Gastroesophageal sphincter (tissue), 4 donors: Measurements from ENCODE around the gene TRMT112. TPM values are rescaled to one million over a fixed set of nuclear protein-coding genes. Genes with fewer than 3 reads are reported as not detected.
A peak's percentile ranks its signal among the peaks of the same experiment; 100 is the strongest.

Source experiments
- ATAC-seq: fragments of 150-250 bp; one replicate; pipeline ENCODE4 v1.9.1; 2016; ENCODE audit warnings: mild to moderate bottlenecking, moderate library complexity
- H3K27ac ChIP-seq, 4 donors: fragments of 200-600 bp; sonication (generic) in 3 of 4; 1 replicate in 3 of 4; 2 replicates in 1 of 4; pipeline ENCODE4 v1.5.1; 2016 to 2019
- H3K27me3 ChIP-seq: fragments of 200-600 bp; sonication (generic); one replicate; pipeline ENCODE4 v1.5.1; 2019
- H3K36me3 ChIP-seq, 2 donors: fragments of 200-600 bp; sonication (generic); one replicate each; pipeline ENCODE4 v1.5.1; 2019; ENCODE audit warnings: control low read depth in 1 of 2
- H3K4me1 ChIP-seq, 3 donors: fragments of 200-600 bp; sonication (generic); 1 replicate in 2 of 3; 2 replicates in 1 of 3; pipeline ENCODE4 v1.5.1; 2016 to 2019; ENCODE audit warnings: control low read depth in 2 of 3
- H3K4me3 ChIP-seq, 2 donors: fragments of 200-600 bp; sonication (generic); one replicate each; pipeline ENCODE4 v1.5.1; 2019; ENCODE audit warnings: mild to moderate bottlenecking in 1 of 2, moderate library complexity in 1 of 2
- H3K9me3 ChIP-seq, 3 donors: fragments of 200-600 bp; sonication (generic); one replicate each; pipeline ENCODE4 v1.5.1; 2017 to 2019; ENCODE audit warnings: control low read depth in 2 of 3
- EP300 ChIP-seq: sonication (generic); formaldehyde crosslinking; IDR thresholded peaks from one replicate; pipeline ENCODE4 v1.6.1; 2017; ENCODE audit warnings: antibody characterized with exemption, mild to moderate bottlenecking
- POLR2A ChIP-seq, 2 donors: fragments of 450-650 bp; IDR thresholded peaks; one replicate each; pipeline ENCODE4 v1.6.1; 2017; ENCODE audit warnings: antibody characterized with exemption in 2 of 2, mild to moderate bottlenecking in 2 of 2, moderate library complexity in 1 of 2
- POLR2AphosphoS5 ChIP-seq: sonication (generic); formaldehyde crosslinking; IDR thresholded peaks from one replicate; pipeline ENCODE4 v1.6.1; 2017; ENCODE audit warnings: antibody characterized with exemption
- WGBS, 2 donors: methylation state at CpG; one replicate each; pipeline ENCODE4 v1.1.5; 2018; ENCODE audit warnings: low coverage in 1 of 2; 5-methylcytosine and 5-hydroxymethylcytosine counted together
- total RNA-seq, 4 donors: library from RNA; depleted of rRNA; stranded (reverse); fragments of >200 nt; gene quantifications; one replicate each; pipeline ENCODE4 v1.1.0, GENCODE V29; 2016
- TF ChIP-seq, protein P1 (sequence below), 4 experiments: fragments of 200-600 bp in 2 of 4; fragments of 450-650 bp in 2 of 4; sonication (generic) in 1 of 4; IDR thresholded peaks; one replicate each; pipeline ENCODE4 v1.5.1; 2017 to 2019; ENCODE audit warnings: antibody characterized with exemption in 4 of 4, mild to moderate bottlenecking in 2 of 4, moderate library complexity in 2 of 4

TRMT112 gene
- total RNA-seq, 4 donors from 2014 or later: 180 to 267 (median 218) TPM

DNA sequence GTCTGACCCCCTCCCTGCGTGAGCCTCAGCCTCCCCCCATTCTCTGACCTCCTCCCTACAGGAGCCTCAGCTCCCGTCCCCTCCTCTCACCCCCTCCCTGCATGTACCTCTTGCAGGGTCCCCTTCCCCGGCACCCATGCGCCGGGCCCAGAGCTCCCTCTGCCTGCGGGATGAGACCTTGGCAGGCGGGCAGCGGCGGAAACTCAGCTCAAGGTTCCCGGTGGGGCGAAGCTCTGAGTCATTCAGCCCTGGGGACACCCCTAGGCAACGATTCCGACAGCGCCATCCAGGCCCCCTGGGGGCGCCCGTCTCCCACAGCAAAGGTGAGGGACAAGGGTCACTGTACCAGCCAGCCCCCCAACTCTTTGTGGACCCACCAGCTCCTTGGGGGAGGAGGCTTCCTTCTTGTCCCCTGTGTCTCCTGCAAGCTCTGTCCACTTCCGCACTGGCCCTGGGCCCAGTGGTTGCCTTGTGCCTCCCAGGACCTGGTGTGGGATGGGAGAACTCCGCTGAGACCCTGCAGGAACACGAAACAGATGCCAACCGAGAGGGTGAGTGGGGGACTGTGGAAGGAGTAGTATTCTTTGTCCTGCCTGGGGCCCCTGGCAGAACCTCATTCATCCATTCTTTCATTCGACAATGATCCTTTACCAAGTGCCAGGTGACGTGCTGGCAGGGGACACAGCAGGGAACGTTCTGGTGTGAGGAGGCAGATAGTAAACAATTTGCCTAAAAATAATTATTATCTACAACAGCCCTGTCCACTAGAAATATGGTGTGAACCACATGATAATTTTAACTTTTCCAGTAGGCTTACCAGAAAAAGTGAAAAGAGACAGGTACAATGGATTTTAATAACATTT is 38.0 kb upstream of the TRMT112 start:
- peak; percentile 58 for ATAC-seq
- WGBS, 2 donors: 12 to 35% methylated on average over 5 to 8 of the region's 23 CpGs
- H3K4me1 ChIP-seq: peaks cover 0 to 49% (median 22%) of the 10 kb centered on the region in 3 donors

DNA sequence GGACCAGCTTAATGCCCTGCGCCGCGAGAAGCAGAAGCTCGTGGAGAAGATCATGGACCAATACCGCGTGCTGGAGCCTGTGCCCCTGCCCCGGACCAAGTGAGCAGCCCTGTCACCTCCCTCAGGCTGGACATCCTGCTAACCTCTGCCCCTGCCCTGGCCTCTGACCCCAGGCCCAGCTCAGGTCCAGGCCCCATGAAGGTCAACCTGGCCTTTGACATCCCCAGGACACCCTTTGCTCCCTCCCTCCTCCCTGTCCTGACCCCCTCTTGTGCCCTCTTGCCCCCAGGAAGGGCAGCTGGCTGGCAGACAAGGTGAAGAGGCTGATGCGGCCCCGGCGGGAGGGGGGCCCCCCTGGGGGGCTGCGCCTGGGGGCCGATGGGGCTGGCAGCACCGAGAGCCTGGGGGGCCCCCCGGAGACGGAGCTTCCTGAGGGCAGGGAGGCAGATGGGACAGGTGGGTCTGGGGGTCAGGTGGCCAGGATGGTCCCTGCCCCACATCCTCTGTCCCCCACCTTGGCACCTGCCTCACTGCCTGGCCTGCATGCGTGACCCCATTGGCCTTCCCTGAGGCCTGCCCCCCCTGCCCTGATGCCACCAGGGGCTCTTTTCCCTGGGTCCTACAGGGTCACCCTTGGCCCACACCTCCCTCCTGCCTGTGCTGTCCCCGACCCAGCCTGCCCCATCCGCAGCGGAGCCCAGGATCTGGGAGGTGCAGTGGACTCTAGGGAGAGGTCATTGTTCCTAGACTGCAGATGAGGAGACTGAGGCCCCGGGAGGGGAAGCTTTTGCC is 36.6 kb upstream of the TRMT112 start:
- TF ChIP-seq EP300 (no peak), POLR2A (IDR thresholded peaks at IDR 0.05) (no peak), POLR2AphosphoS5 (no peak)
- TF ChIP-seq, protein P1, sequence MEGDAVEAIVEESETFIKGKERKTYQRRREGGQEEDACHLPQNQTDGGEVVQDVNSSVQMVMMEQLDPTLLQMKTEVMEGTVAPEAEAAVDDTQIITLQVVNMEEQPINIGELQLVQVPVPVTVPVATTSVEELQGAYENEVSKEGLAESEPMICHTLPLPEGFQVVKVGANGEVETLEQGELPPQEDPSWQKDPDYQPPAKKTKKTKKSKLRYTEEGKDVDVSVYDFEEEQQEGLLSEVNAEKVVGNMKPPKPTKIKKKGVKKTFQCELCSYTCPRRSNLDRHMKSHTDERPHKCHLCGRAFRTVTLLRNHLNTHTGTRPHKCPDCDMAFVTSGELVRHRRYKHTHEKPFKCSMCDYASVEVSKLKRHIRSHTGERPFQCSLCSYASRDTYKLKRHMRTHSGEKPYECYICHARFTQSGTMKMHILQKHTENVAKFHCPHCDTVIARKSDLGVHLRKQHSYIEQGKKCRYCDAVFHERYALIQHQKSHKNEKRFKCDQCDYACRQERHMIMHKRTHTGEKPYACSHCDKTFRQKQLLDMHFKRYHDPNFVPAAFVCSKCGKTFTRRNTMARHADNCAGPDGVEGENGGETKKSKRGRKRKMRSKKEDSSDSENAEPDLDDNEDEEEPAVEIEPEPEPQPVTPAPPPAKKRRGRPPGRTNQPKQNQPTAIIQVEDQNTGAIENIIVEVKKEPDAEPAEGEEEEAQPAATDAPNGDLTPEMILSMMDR (IDR thresholded peaks at IDR 0.05): no peak
- no CpG with 5 or more reads among the region's 20 CpGs for WGBS, 2 donors
- Histone ChIP-seq H3K9me3 (no peaks in the 10 kb centered on the region), H3K27me3 (no peaks in the 10 kb centered on the region), H3K4me1 (peaks cover 0 to 37% (median 13%) of the 10 kb centered on the region in 3 donors), H3K4me3 (no peak overlapping the region), H3K36me3 (no peaks in the 10 kb centered on the region), H3K27ac (no peak overlapping the region)
- ATAC-seq: no peak

More for the DNA sequence above, 38.0 kb upstream of the TRMT112 start:
- TF ChIP-seq EP300 (no peak), POLR2A (IDR thresholded peaks at IDR 0.05) (no peak), POLR2AphosphoS5 (peak; percentile 40)
- TF ChIP-seq, protein P1 (IDR thresholded peaks at IDR 0.05): peak in 3 of 4 experiments; percentile 63 to 86 (median 73)
- peak overlapping the region in 3 of 4 donors; percentile 43 to 71 (median 51) for H3K27ac ChIP-seq
- peak overlapping the region in 1 of 2 donors; percentile 41 for H3K4me3 ChIP-seq
- H3K9me3 ChIP-seq: no peaks in the 10 kb centered on the region
- H3K36me3 ChIP-seq: no peaks in the 10 kb centered on the region
- H3K27me3 ChIP-seq: no peaks in the 10 kb centered on the region

DNA sequence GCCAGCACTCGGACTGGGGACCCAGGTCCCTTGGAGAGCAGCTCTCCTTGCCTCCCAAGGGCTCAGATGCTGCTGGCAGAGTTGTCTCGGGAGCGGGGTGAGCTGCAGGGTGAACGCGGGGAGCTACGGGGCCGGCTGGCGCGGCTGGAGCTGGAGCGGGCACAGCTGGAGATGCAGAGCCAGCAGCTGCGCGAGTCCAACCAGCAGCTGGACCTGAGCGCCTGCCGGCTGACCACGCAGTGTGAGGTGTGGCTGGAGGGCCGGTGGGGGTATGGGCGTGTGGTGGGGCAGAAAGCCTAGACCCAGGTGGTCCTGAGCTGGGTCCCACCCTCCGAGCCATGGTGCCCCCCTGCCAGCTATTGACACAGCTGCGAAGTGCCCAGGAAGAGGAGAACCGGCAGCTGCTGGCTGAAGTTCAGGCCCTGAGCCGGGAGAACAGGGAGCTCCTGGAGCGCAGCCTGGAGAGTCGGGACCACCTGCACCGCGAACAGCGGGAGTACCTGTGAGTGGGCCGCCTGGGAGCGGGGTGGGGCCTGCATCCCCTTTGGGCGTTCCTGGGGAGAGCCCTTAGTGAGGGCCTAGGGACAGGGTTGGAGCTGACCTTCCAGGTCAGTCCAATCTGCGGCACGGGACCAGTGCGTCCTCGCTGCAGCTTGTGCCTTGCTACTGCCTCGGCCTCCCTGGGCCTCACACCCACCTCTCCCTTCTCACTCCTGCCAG is 35.8 kb upstream of the TRMT112 start:
- H3K27ac ChIP-seq: no peak overlapping the region
- peaks cover 0 to 31% (median 9%) of the 10 kb centered on the region in 3 donors for H3K4me1 ChIP-seq
- ATAC-seq: no peak
- H3K27me3 ChIP-seq: no peaks in the 10 kb centered on the region
- TF ChIP-seq, protein P1 (IDR thresholded peaks at IDR 0.05): no peak
- TF ChIP-seq POLR2A (IDR thresholded peaks at IDR 0.05): no peak
- no peak for TF ChIP-seq EP300
- no peak for TF ChIP-seq POLR2AphosphoS5
- no peak overlapping the region for H3K4me3 ChIP-seq
- WGBS, 2 donors: 77% methylated on average over 6 of the region's 34 CpGs; no CpG with 5 or more reads in 1 of the 2 donors
- H3K36me3 ChIP-seq: no peaks in the 10 kb centered on the region
- H3K9me3 ChIP-seq: no peaks in the 10 kb centered on the region

DNA sequence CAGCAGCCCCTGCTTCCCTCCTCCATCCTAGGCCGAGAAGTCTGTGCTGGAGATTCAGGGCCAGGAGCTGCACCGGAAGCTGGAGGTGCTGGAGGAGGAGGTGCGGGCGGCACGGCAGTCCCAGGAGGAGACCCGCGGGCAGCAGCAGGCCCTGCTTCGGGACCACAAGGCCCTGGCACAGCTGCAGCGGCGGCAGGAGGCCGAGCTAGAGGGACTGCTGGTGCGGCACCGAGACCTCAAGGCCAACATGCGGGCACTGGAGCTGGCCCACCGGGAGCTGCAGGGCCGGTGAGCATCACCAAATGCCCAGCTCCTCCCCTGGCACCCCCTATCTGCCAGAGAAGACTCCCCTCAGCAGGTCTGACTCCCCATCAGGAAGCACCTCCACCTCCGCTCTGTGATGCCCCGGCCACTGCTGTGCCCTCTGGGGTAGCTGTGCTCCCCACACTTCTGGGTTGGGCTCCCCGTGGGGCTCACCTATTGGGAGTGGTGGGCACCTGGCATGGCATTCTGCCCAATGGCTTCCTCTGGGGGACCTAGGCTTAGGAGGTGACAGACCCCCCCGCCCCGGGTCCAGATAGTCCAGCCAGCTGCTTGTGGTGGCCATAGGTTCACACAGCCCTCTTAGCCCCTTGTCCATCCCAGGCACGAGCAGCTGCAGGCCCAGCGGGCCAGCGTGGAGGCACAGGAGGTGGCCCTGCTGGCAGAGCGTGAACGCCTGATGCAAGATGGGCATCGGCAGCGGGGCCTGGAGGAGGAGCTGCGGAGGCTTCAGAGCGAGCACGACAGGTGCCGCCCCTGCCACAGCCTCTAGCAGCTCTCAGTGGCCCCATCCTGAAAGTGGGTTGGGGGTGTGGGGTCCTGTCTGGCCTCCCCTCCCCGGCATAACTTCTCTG is 35.0 kb upstream of the TRMT112 start:
- no peak for TF ChIP-seq POLR2A (IDR thresholded peaks at IDR 0.05)
- TF ChIP-seq POLR2AphosphoS5: no peak
- no peak for TF ChIP-seq EP300
- TF ChIP-seq, protein P1 (IDR thresholded peaks at IDR 0.05): no peak
- H3K4me3 ChIP-seq: no peak overlapping the region
- no peaks in the 10 kb centered on the region for H3K36me3 ChIP-seq
- peaks cover 0 to 23% (median 4%) of the 10 kb centered on the region in 3 donors for H3K4me1 ChIP-seq
- WGBS, 2 donors: no CpG with 5 or more reads among the region's 33 CpGs
- no peaks in the 10 kb centered on the region for H3K9me3 ChIP-seq
- ATAC-seq: no peak
- no peak overlapping the region for H3K27ac ChIP-seq
- no peaks in the 10 kb centered on the region for H3K27me3 ChIP-seq
